ENCODE measurements around the gene WWP2. TPM values are rescaled to one million over a fixed set of nuclear protein-coding genes. Genes with fewer than 3 reads are reported as not detected.
"Not testable (repeated sequence)": the region's sequence is repeated elsewhere in the genome, so short reads cannot be mapped to it uniquely, and the experiment has no call there.

WWP2 gene
- total RNA-seq, 4 donors from 2014 or later, result 23.4 to 32.8 (median 29.6) TPM

DNA sequence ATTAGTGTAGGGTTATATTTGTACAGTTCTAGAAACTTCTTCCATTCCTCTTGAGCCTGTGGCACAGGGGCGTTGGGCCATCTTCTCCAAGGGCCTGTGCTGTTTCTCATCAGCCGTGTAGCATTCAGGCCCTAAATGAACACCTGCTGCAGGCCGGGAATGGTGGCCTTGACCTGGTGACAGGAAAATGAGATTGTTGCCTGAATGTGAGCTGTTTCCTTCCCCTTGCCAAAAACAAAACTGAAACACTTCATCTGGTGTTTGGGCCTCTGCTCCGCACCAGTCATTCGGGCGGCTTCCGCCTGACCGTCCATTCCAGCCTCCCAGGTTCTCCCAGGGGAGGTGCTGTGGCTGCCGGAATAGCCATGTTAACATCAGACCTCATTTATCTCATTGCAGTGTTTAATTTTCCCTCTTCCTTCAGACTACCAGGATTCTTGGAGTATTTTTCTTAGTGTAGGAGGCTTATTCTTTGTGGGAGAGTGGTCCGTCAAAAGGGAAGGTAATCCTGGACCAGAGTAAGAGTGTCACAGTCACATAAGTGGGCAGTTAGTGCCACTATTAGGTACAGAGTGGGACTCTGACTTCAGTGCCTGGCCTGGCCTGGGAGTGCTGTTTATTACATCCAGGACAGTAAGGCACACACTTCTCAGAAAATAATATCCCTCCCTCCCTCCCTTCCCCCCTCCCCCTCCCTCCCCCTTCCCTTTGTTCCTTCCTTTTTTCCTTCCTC lies 61.9 kb downstream of the WWP2 start:
- Histone ChIP-seq H3K4me1 (peaks cover 0 to 17% (median 0%) of the 10 kb centered on the region in 3 donors), H3K27me3 (no peaks in the 10 kb centered on the region)
- 60 to 78% methylated on average over 8 to 10 of the region's 10 CpGs for WGBS, 2 donors

DNA sequence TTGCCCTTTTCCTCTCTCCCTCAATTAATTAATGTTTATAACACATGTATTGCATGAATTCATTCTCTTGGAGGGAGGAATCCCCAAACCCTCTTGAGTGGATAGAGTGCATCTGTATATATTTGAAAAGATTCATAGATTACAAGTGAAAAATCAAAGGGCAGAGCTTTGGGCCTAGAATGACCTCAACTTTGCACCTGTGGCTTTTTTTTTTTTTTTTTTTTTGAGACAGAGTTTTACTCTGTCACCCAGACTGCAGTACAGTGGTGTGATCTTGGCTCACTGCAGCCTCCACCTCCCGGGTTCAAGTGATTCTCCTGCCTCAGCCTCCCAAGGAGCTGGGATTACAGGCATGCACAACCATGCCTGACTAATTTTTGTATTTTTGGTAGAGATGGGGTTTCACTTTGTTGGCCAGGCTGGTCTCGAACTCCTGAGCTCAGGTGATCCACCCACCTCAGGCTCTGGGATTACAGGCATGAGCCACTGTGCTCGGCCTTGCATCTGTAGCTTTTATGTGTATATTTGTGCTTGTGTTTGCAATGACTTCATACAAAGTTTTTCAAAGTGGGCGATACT lies 62.5 kb downstream of the WWP2 start:
- H3K4me3 ChIP-seq; H3K27me3 ChIP-seq; intact Hi-C loops (cut with DNase I); DNase-seq; H3K9me3 ChIP-seq: not testable (repeated sequence)
- Histone ChIP-seq H3K4me1 (peaks cover 0 to 17% (median 0%) of the 10 kb centered on the region in 3 donors), H3K36me3 (peaks cover 0 to 28% (median 0%) of the 10 kb centered on the region in 3 donors), H3K27ac (peak overlapping the region in 1 of 4 donors; percentile 33)
- WGBS, 2 donors, result 90 to 97% methylated on average over 4 of the region's 4 CpGs

More for the DNA sequence above, 61.9 kb downstream of the WWP2 start:
- DNase-seq, result no peak
- peaks cover 0 to 25% (median 0%) of the 10 kb centered on the region in 3 donors for H3K36me3 ChIP-seq
- TF ChIP-seq POLR2A (IDR thresholded peaks at IDR 0.05), result no peak
- TF ChIP-seq, protein P1, sequence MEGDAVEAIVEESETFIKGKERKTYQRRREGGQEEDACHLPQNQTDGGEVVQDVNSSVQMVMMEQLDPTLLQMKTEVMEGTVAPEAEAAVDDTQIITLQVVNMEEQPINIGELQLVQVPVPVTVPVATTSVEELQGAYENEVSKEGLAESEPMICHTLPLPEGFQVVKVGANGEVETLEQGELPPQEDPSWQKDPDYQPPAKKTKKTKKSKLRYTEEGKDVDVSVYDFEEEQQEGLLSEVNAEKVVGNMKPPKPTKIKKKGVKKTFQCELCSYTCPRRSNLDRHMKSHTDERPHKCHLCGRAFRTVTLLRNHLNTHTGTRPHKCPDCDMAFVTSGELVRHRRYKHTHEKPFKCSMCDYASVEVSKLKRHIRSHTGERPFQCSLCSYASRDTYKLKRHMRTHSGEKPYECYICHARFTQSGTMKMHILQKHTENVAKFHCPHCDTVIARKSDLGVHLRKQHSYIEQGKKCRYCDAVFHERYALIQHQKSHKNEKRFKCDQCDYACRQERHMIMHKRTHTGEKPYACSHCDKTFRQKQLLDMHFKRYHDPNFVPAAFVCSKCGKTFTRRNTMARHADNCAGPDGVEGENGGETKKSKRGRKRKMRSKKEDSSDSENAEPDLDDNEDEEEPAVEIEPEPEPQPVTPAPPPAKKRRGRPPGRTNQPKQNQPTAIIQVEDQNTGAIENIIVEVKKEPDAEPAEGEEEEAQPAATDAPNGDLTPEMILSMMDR (IDR thresholded peaks at IDR 0.05), result no peak
- intact Hi-C loops (cut with DNase I), result no loop called here
- no peak overlapping the region for H3K4me3 ChIP-seq
- H3K9me3 ChIP-seq, result no peaks in the 10 kb centered on the region
- peak overlapping the region in 3 of 4 donors; percentile 33 to 70 (median 45) for H3K27ac ChIP-seq

DNA sequence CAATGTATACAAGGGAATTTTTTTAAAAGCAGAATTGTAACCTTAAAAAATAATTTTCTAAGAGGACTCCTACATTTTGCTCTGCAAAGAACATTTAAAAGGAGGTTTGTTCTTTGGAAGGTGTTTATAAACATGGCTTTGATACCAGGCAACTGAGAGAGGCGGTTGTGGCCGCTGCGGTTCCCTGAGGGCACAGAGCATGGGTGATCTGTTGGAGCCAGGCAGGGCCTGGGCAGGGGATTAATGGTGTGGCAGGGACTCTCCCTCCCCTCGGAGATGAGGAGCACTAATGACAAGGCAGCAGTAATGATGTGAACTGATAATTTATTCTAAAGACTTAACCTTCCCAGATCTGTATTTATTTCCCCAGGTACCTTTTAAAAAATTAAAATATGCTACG lies 65.4 kb downstream of the WWP2 start:
- TF ChIP-seq, protein P1 (IDR thresholded peaks at IDR 0.05), result no peak
- TF ChIP-seq POLR2A (IDR thresholded peaks at IDR 0.05), result no peak
- Histone ChIP-seq H3K27me3 (no peaks in the 10 kb centered on the region), H3K36me3 (peaks cover 0 to 45% (median 0%) of the 10 kb centered on the region in 3 donors), H3K27ac (no peak overlapping the region), H3K9me3 (no peaks in the 10 kb centered on the region), H3K4me3 (no peak overlapping the region), H3K4me1 (peaks cover 0 to 17% (median 0%) of the 10 kb centered on the region in 3 donors)
- WGBS, 2 donors, result 54 to 68% methylated on average over 5 of the region's 5 CpGs
- intact Hi-C loops (cut with DNase I), result no loop called here
- no peak for DNase-seq

DNA sequence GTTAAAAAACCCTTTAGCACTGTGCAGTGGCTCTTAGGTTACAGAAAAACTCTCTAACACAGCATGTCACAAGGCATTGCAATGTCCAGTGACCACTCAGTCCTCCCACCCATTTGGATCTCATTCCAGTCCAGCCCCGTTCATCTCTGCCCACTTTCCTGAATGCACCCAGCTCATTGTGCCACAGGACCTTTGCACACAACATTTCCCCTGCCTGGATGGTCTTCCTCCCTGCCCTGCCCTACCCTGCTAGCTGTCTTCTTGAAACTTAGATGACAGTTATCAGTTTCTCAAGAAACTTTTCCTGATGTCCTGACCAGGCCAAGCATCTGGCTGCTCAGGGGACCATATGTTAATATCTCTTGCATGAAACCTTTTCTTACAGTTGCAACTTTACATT lies 67.2 kb downstream of the WWP2 start:
- no peak for TF ChIP-seq POLR2A (IDR thresholded peaks at IDR 0.05)
- TF ChIP-seq, protein P1 (IDR thresholded peaks at IDR 0.05), result no peak
- Histone ChIP-seq H3K27me3 (no peaks in the 10 kb centered on the region), H3K9me3 (no peaks in the 10 kb centered on the region), H3K4me3 (no peak overlapping the region), H3K36me3 (peaks cover 0 to 39% (median 0%) of the 10 kb centered on the region in 3 donors), H3K4me1 (peaks cover 0 to 17% (median 0%) of the 10 kb centered on the region in 3 donors), H3K27ac (no peak overlapping the region)
- DNase-seq, result no peak
- intact Hi-C loops (cut with DNase I), result no loop called here
- 81 to 100% methylated on average over 1 of the region's 1 CpG for WGBS, 2 donors

DNA sequence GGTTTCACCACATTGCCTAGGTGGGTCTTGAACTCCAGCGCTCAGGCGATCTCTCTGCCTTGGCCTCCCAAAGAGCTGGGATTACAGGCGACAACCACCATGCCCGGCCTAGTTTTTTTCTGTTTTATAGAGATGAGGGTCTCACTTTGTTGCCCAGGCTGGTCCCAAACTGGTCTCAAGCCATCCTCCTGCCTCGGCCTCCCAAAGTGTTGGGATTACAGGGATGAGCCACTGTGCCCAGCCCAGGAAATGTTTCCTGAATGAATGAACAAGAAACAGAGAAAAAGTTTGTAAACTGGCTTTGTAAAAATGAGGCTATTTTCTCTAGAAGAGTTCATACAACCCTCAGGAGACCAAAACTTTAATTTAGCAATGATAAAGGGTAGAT lies 68.0 kb downstream of the WWP2 start:
- no peaks in the 10 kb centered on the region for H3K27me3 ChIP-seq
- H3K9me3 ChIP-seq, result no peaks in the 10 kb centered on the region
- no peak for DNase-seq
- intact Hi-C loops (cut with DNase I), result no loop called here
- H3K36me3 ChIP-seq, result peaks cover 0 to 39% (median 0%) of the 10 kb centered on the region in 3 donors
- peak overlapping the region in 1 of 4 donors; percentile 42 for H3K27ac ChIP-seq
- H3K4me1 ChIP-seq, result peaks cover 0 to 17% (median 0%) of the 10 kb centered on the region in 3 donors
- H3K4me3 ChIP-seq, result no peak overlapping the region
- WGBS, 2 donors, result 92 to 100% methylated on average over 2 to 5 of the region's 5 CpGs
- no peak for TF ChIP-seq POLR2A (IDR thresholded peaks at IDR 0.05)
- TF ChIP-seq, protein P1 (IDR thresholded peaks at IDR 0.05), result no peak

Measured in esophagus squamous epithelium (tissue), 5 donors.